Measurements from ENCODE around the gene CDADC1.

The CDADC1 gene

DNA sequence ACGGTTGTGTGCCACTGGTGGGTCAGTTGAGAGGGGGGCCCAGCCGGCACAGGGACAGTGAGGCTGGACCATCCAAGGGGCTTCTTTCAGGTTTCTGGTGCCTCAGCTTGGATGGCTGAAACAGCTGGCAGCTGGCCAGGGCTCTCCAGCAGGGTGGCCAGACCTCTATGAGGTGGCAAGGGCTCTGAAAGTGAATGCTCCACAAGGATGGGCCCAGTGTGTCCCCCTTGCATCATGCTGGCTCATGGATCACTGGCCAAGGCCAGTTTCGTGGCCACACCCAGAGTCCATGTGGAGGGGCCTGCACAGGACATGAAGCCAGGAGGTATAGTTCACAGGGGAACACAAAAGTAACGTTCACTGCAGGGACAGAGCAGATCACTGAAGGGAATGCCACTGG lies 49.6 kb downstream of the CDADC1 start:
- no peak for DNase-seq

DNA sequence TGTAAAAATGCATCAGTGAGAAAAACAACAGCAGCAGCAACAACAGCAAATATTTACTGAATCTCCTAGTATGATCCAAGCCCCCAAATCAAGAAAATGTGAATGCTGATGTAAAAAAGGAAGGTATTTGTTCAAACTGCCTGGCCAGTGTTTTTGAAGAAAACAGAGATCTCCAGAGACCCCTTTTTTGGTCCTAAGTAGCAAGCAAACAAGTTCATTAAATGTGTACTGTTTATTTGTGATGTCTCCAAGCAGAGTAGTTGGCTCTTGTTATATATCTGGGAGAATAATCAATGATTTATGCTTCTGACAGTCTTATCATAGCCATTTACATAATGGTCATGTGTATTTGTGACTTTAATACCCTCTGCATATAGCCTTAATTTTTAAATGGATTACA lies 50.7 kb downstream of the CDADC1 start:
- no peak for DNase-seq

- no peak for DNase-seq
Measured at GRCh38 chr13:49298903-49299605, 51.3 kb downstream of the CDADC1 start.

DNA sequence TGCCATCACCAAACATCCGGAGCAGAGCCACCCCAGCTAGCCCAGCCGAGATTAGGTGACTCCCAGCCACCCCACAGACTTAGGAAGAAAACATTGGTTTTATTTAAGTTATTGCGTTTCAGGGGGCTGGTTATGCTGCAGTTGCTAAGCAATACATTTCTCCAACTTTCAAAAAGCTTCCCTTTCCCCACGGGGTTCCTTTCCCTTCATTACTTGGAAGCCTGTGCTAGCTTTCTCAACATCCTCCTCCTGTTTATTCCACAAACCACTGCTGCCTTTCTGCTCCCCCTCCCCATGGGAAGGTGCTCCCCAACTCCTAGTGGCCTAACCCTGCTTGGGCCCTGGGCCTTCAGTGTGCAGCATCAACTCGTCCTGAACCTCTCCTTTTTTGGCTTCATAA lies 52.6 kb downstream of the CDADC1 start:
- no peak for DNase-seq

DNA sequence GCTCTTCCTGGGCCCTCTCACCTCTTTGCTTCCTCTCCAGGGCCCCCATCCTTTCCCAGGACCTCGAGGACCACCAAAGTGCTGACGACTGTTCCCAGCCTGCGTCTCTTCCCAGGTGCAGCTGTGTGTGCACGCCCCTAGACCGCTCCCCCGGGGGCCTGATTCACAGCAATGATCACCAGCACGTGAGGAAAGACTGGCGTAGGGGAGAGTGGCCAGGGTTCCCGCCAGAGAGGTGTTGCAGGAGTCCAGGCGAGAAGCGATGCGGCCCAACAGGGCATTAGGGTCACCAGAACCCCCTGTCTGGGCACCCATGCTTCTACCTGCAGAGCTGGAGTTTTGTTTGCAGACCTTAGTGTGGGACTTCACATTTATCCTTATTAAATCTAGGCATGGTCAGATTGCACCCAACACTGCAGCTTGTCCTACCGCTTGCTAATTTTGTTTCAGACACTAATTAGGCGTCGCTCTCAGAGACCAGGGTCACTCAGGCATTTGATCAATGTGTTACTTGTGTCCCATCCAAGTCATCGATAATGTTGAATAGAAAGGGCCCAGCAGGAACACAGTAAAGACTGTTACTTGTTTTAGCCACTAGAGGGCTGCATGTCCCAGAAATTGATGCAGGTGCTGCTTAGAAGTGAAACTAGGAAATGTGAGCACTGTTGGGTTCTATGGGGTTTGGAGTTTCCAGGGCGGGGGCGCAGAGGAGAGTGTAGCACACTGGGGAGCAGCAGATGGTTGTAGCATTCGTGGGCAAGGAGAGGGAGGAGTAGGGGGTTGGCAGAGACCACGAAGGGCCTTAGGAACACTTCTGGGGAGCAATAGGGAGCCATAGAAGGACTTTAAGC lies 53.2 kb downstream of the CDADC1 start:
- peak; percentile 60 for DNase-seq

DNA sequence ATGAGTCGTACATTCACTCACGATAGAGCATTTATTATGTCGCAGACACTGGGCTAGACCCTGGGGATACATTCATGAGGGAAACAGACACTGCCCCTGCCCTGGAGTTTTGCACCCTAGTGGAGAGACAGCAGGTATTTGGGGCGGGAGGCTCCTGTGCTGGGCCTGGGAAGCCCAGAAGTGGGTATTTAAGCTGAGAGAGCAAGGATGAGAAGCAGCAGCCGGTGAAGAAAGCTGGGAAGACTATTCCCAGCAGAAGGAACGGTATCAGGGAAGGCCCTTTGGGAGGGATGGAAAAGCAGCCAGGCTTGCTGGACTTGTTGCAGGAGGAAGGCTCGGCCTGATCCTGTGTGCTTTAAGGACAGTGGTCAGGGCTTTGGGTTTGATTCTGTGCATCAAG lies 54.5 kb downstream of the CDADC1 start:
- no peak for DNase-seq

GRCh38 chr13:49302817-49303216 lies 55.1 kb downstream of the CDADC1 start:
- DNase-seq = peak; percentile 55

DNA sequence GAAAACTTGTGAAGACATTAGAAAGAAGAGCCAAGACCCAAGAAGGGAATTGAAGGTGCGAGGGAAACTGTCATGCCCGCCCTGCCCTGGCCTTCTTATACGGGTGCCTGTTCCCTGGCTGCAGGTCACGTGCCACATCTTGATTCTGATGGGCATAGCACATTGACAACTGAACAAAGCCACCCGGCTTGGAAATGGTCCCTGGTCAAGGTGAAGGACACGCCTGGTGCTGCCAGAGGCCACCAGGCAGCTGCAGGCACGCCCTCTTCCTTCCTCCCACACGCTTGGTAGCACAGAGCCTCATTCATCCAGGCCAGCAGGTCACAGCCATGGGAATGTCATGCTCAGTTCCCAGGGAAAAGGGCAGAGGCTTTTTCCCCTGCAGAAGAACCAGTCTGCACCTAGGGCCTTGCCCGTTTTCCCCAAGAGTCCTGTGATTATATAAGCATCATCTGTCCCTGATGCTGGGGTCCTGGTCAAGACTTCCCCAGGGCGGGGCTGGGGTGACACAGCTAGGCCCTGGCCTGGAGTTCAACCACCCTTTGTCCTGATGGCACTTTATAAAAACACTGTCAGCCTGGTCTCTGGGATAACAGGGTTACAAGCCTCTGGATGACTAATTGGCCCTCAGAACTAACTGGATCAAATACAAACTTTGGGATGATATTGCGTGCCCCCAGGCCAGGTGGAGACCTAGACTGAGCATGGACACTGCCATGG lies 56.0 kb downstream of the CDADC1 start:
- no peak for DNase-seq

GRCh38 chr13:49304356-49304755 lies 56.6 kb downstream of the CDADC1 start:
- DNase-seq = no peak

GRCh38 chr13:49304763-49305700 lies 57.3 kb downstream of the CDADC1 start:
- peak; percentile 48 for DNase-seq

DNA sequence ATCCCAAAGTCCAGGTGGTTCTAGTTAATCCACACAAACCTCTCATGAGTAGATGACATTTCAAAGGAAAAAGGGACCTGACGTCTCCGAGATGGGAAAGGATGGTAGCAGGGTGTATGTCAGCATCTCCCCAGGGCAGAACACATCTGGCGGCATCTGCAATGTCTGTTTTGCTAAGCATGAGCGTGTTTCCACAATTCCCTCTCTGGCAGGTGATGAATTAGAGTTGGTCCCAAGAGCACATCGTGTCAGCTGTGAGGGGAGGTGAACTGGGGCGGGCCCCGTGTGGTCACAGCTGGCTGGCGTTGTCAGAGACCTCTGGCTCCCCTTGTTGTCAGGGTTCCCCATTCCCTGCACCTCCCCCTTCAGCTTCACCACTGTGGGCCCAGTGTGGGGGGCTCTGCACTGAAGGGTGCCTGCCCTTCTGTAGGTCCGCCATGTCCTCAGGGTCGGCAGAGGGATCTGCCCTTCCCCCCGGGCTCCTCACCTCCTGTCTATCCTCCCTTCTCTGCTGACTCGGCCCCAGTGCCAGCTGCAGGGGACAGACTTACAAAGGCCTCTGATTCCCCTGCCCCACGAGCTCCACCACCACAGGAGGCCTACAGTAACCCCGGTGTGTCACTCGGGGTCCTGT lies 58.2 kb downstream of the CDADC1 start:
- peak; percentile 22 for DNase-seq

DNA sequence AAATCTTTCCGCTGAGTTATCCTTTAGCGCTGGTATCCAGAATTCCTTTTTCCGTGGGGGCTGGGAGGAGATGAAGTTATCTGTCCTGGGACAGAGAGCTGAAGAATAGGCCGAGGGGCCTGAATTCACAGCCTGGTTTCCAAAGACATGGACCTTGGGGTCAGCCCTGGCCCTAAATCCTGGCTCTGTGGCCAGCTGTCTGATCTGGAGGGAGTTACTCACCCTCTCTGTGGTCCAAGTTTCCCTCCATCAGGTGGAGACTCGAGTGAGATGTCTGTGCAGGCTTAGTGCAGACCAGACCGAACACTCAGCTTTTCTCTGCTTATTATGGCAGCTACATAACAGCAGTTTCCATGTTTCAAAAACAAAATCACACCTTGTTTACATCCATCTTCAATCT lies 59.6 kb downstream of the CDADC1 start:
- DNase-seq = no peak

DNA sequence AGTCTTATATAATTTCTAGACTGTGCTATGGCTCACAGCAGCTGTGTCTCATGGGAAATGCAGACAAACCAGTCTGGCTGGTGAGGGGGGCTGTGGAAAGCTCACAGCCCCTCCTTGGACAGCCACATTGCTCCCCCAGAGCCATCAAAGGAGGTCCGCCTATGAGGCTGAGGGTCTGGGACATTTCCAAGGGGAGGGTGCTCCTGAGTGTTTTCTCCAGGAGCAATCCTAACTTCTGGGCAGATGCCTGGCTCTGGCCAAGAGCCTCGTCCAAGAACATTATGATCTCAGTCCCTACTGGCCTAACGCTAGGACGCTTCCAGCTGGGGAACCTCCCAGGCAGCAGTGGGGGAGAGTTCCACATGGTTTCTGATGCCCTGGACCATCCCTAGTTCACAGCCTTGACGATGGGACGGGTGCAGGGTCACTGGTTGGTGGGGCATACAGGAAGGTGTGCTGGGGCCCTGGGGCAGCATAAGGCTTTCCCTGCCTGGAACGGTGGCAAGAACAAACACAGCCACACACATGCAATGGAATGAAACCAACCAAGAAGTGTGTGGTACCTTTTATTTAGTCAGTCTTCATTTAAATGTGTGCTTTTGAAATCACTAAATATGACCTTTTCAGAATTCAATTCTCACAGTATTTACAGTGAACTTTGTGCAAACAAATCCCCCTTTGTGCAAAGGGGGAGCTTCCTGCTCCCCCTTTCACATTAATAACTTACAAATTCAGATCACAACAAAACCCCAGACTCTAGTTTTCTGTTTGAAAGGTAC lies 60.6 kb downstream of the CDADC1 start:
- no peak for DNase-seq

DNA sequence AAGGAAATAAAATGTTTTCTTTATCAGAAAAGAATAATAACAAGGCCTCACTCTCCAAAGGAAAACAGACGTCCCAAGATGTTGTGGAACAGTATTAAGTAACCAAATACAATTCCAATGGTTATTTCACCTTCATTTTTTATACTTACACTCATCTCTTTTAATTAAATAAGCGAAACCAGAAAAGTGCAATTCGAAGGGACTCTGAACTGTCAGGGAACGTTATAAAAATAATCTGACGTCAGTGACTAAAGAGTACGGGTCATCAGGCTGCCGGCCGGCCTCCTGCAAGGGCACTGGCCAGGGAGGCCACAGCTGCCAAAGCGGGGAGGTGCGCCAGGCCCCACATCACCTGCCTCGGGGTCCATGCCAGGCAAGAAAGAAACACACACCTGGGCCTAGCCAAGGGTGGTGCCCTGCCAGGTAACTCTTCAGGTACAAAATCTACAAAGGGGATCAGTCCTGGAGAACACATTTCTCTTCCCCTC lies 61.2 kb downstream of the CDADC1 start:
- DNase-seq = no peak

DNA sequence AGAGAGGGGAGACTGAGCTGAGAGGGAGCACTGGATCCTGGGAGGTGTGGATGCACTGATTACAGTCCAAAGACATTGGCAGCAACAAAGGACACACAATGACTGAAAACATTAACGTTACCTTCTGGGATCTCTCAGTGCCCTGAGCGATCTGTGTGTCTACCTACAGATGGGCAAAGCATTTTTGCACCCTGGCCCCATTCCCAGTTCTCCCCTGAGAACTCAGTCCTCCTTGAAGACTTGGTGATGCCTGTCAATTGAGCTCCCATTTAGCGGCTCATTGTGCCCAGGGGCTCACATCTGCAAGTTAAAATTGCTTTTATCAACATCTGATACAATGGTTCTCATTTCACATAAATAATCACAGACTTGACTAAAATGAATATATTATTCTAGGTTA lies 62.5 kb downstream of the CDADC1 start:
- no peak for DNase-seq

GRCh38 chr13:49311816-49312215 lies 64.1 kb downstream of the CDADC1 start:
- no peak for DNase-seq

- no peak for DNase-seq
Measured at GRCh38 chr13:49314344-49314882, 66.7 kb downstream of the CDADC1 start.

DNA sequence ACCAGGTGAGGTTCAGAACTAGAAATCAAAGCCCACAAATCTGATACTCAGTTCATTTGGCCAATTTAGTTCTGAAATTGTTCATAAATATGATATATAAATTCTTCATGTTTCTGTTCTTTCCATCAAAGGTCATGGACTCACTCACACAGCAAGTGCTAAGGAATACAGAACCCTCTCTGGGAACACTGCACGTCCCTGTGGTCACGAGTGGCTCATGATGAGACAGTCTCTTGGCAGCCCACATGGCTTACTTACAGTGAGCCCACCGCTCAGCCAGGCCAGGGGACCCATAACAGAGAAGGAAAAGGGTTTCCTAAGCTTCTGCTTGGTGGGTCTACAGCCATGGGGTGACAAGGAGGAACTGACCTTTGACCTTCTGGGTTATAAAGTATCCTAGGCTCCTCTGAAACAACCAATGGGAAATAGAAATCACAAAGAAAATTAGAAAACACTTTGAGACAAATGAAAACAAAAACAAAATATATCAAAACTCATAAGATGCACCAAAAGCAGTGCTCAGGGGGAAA lies 67.4 kb downstream of the CDADC1 start:
- DNase-seq = no peak

GRCh38 chr13:49315756-49316482 lies 68.2 kb downstream of the CDADC1 start:
- no peak for DNase-seq

DNA sequence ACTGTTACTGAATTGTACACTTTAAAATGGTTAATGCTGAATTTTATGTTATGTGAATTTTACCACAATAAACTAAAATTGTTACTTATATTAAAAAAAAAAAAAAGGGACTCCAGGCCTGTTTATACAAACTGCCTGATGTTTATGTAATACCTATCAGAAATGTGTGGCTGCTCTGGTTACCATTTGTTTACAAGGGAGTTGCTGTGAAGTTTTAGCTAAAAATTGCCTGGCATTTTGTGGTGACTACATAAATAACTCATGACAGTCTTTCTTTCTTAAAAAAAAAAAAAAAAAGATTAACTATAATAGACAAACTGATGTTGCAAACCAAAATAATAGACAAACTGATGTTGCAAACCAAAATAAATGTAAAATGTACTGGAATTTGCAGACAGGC lies 71.8 kb downstream of the CDADC1 start:
- no peak for DNase-seq
